SH-SY5Y (cell line): Measurements from ENCODE around the gene NEU2.

ENCODE experiments used
- GATA2 ChIP-seq: IDR thresholded peaks from 2 replicates; pipeline ENCODE4 v1.6.1; 2011; ENCODE audit warnings: mild to moderate bottlenecking, low read depth, low read length
- GATA3 ChIP-seq: IDR thresholded peaks from 2 replicates; pipeline ENCODE4 v1.6.1; 2011; ENCODE audit warnings: low read depth, mild to moderate bottlenecking, low read length, moderate library complexity

GRCh38 chr2:233081232-233081730, 48.8 kb downstream of the NEU2 start:
- TF ChIP-seq GATA2 (no peak), GATA3 (no peak)
